ENCODE data around the gene MYO1B. TPM values are rescaled to one million over a fixed set of nuclear protein-coding genes. Genes with fewer than 3 reads are reported as not detected.

The MYO1B gene
- total RNA-seq, 2 donors from 2014 or later, result 18.6 to 26.3 TPM

- no peak for ATAC-seq
- intact Hi-C loops (cut with DNase I), result no loop called here
- no peak for DNase-seq
Observed at GRCh38 chr2:191280834-191281756, 35.9 kb downstream of the MYO1B start.

- ATAC-seq, result no peak
- intact Hi-C loops (cut with DNase I), result no loop called here
- no peak for DNase-seq
Observed at GRCh38 chr2:191285252-191285651, 40.0 kb downstream of the MYO1B start.

GRCh38 chr2:191287820-191288219 is 42.6 kb downstream of the MYO1B start:
- ATAC-seq, result no peak
- intact Hi-C loops (cut with DNase I), result no loop called here
- DNase-seq, result no peak

- intact Hi-C loops (cut with DNase I), result no loop called here
- DNase-seq (no peak), ATAC-seq (no peak)
Observed at GRCh38 chr2:191289049-191289448, 43.8 kb downstream of the MYO1B start.

- DNase-seq (no peak), ATAC-seq (no peak)
- intact Hi-C loops (cut with DNase I), result no loop called here
Observed at GRCh38 chr2:191291471-191291870, 46.3 kb downstream of the MYO1B start.

- DNase-seq, result no peak
- ATAC-seq, result no peak
- intact Hi-C loops (cut with DNase I), result no loop called here
Observed at GRCh38 chr2:191292869-191293268, 47.7 kb downstream of the MYO1B start.

GRCh38 chr2:191295088-191295487 is 49.9 kb downstream of the MYO1B start:
- intact Hi-C loops (cut with DNase I), result no loop called here
- no peak for DNase-seq
- peak in 1 of 2 donors; percentile 34 for ATAC-seq

- intact Hi-C loops (cut with DNase I), result no loop called here
- ATAC-seq (peak in 1 of 2 donors; percentile 54), DNase-seq (no peak)
Observed at GRCh38 chr2:191296083-191297006, 51.1 kb downstream of the MYO1B start.

- intact Hi-C loops (cut with DNase I), result no loop called here
- ATAC-seq, result no peak
- DNase-seq, result no peak
Observed at GRCh38 chr2:191297033-191297432, 51.8 kb downstream of the MYO1B start.

- no peak for DNase-seq
- no peak for ATAC-seq
- intact Hi-C loops (cut with DNase I), result no loop called here
Observed at GRCh38 chr2:191298306-191298705, 53.1 kb downstream of the MYO1B start.

GRCh38 chr2:191299010-191299409 is 53.8 kb downstream of the MYO1B start:
- no peak for DNase-seq
- no peak for ATAC-seq
- intact Hi-C loops (cut with DNase I), result no loop called here

- ATAC-seq (no peak), DNase-seq (no peak)
- intact Hi-C loops (cut with DNase I), result no loop called here
Observed at GRCh38 chr2:191299866-191300265, 54.7 kb downstream of the MYO1B start.

- intact Hi-C loops (cut with DNase I), result no loop called here
Observed at GRCh38 chr2:191301971-191302370, 56.8 kb downstream of the MYO1B start.

GRCh38 chr2:191302459-191303139 is 57.4 kb downstream of the MYO1B start:
- DNase-seq (no peak), ATAC-seq (no peak)
- intact Hi-C loops (cut with DNase I), result no loop called here

More at GRCh38 chr2:191301971-191302370, 56.8 kb downstream of the MYO1B start:
- no peak for DNase-seq
- no peak for ATAC-seq

GRCh38 chr2:191303140-191304005 is 58.2 kb downstream of the MYO1B start:
- DNase-seq (no peak), ATAC-seq (no peak)
- intact Hi-C loops (cut with DNase I), result no loop called here

- peak; percentile 57 for DNase-seq
- peak; percentile 88 to 89 for ATAC-seq
- intact Hi-C loops (cut with DNase I), result no loop called here
Observed at GRCh38 chr2:191304939-191305875, 60.0 kb downstream of the MYO1B start.

- no peak for DNase-seq
- no peak for ATAC-seq
- intact Hi-C loops (cut with DNase I), result no loop called here
Observed at GRCh38 chr2:191308026-191308425, 62.8 kb downstream of the MYO1B start.
